ENCODE measurements around the gene ZNF232.
A peak's percentile ranks its signal among the peaks of the same experiment; 100 is the strongest.
"Not testable (repeated sequence)": the region's sequence is repeated elsewhere in the genome, so short reads cannot be mapped to it uniquely, and the experiment has no call there.

The ZNF232 gene

GRCh38 chr17:5129770-5130169, 18.1 kb upstream of the ZNF232 start:
- DNase-seq, result not testable (repeated sequence)

GRCh38 chr17:5128905-5129535, 17.3 kb upstream of the ZNF232 start:
- no peak for DNase-seq

- not testable (repeated sequence) for DNase-seq
Measured at GRCh38 chr17:5128387-5128786, 16.7 kb upstream of the ZNF232 start.

GRCh38 chr17:5127910-5128309, 16.2 kb upstream of the ZNF232 start:
- no peak for DNase-seq

- DNase-seq, result no peak
Measured at GRCh38 chr17:5126719-5127488, 15.2 kb upstream of the ZNF232 start.

- not testable (repeated sequence) for DNase-seq
Measured at GRCh38 chr17:5124896-5125295, 13.2 kb upstream of the ZNF232 start.

- DNase-seq, result peak in 1 of 2 experiments; percentile 20
Measured at GRCh38 chr17:5124125-5124760, 12.6 kb upstream of the ZNF232 start.

- no peak for DNase-seq
Measured at GRCh38 chr17:5123343-5124124, 11.9 kb upstream of the ZNF232 start.

GRCh38 chr17:5122586-5123342, 11.1 kb upstream of the ZNF232 start:
- peak in 1 of 2 experiments; percentile 5 for DNase-seq

GRCh38 chr17:5122056-5122455, 10.4 kb upstream of the ZNF232 start:
- not testable (repeated sequence) for DNase-seq

GRCh38 chr17:5121186-5121841, 9.6 kb upstream of the ZNF232 start:
- DNase-seq, result no peak

- DNase-seq, result not testable (repeated sequence)
Measured at GRCh38 chr17:5120436-5121185, 8.9 kb upstream of the ZNF232 start.

GRCh38 chr17:5120036-5120435, 8.4 kb upstream of the ZNF232 start:
- no peak for DNase-seq

- no peak for DNase-seq
Measured at GRCh38 chr17:5118219-5118618, 6.5 kb upstream of the ZNF232 start.

- DNase-seq, result no peak
Measured at GRCh38 chr17:5115673-5116651, 4.3 kb upstream of the ZNF232 start, which contains the start of gene USP6. Gene USP6 (plus strand): TSS chr17:5116032. CDS start chr17:5130368, 14,336 bp downstream.

- DNase-seq, result no peak
Measured at GRCh38 chr17:5110816-5111215, 862 bp downstream of the ZNF232 start.

- DNase-seq, result no peak
Measured at GRCh38 chr17:5100832-5101231, 10.8 kb downstream of the ZNF232 start.

GRCh38 chr17:5099271-5099670, 12.4 kb downstream of the ZNF232 start:
- no peak for DNase-seq

- DNase-seq, result peak; percentile 39 to 81
Measured at GRCh38 chr17:5097101-5097834, 14.4 kb downstream of the ZNF232 start.

Measured in NCI-H524 (cell line).